HG02885 (cell line): ENCODE measurements around the gene ARHGEF4.
"Not testable (repeated sequence)": the region's sequence is repeated elsewhere in the genome, so short reads cannot be mapped to it uniquely, and the experiment has no call there.

Experiments used
- ATAC-seq: cut with Tn5 transposase; IDR thresholded peaks from one replicate; pipeline ENCODE4 v1.9.1; 2021; ENCODE audit warnings: mild to moderate bottlenecking; ENCODE audit not compliant: unreplicated experiment, poor library complexity

ARHGEF4 gene

DNA sequence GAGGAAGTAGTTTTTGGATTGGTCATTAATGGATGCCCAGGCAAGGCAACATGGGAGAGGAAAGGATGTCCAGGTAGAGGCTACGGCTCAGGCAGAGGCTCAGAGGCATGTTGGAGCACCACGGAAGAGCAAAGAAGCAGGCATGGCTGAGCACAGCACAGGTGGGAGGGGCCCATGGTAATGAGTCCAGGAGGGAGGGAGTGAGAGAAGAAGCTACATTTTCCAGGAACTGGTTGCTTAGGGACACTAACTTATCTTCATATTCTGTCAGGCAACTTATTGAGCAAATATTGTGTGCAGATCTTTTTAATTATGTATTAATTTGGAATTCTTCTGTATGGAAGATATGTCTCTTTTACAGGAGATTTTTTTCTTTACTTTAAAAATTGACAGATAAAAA, 42.2 kb downstream of the ARHGEF4 start:
- ATAC-seq = no peak

DNA sequence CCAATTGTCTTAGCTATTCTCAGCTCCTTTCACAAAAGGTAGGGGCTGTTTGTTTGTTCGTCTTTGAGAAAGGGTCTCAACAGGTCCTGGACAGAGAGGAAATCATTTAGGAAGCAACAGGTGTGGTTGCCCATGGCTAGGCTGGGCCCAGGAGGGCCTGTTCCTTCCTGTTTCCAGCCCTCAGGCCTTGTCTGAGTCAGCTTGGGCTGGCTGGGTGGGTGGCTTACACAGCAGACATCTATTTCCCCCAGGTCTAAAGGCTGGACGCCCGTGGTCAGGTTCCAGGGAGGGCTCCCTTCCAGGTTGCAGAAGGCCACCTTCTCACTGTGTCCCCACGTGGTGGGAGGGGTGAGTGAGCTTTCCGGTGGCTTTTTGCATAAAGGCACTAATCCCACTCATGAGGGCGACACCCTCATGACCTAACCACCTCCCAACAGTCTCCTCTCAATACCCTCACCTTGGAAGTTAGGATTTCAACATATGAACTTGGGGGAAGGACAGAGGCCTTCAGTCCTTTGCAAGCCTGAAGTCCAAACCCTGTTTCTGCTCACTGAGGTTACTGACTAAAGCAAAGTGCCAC, 45.5 kb downstream of the ARHGEF4 start:
- no peak for ATAC-seq

DNA sequence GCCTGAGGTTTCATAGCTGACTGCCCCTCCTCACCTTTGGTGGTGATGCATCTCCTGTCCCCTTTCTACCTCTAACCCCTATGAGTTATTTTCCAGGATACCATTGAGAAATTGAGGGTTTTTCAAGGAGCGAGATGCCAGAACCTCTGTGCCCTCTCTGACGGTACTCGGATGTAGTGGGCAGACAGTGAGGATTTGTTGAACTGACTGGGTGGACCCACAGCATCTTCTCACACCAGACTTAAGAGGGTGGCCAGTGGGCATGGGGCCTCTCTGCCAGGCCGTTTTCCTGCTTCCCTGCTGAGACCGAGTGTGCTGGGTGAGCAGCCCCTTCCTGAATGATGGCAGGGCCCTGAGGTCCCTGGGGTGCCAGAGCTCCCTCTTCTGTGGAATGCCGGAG, 46.3 kb downstream of the ARHGEF4 start:
- no peak for ATAC-seq

DNA sequence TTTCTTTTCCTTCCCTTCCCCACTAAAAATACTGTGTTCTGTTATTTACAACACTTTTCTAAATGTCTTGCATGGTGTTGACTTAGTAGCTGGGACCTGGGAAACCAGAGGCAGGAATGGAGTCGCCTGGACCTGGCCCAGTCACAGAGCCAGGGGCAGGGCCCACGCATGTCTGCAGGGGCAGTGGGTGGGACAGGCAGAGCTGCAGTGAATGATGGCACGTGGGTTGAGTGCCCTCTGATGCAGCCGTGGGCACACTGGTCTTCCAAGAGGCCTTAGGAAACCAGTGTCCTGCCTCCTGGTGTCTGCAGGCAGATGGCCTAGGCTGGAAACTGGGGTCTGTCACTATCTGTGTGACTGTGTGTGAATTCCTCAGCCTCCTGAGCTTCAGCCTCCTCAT, 46.8 kb downstream of the ARHGEF4 start:
- no peak for ATAC-seq

DNA sequence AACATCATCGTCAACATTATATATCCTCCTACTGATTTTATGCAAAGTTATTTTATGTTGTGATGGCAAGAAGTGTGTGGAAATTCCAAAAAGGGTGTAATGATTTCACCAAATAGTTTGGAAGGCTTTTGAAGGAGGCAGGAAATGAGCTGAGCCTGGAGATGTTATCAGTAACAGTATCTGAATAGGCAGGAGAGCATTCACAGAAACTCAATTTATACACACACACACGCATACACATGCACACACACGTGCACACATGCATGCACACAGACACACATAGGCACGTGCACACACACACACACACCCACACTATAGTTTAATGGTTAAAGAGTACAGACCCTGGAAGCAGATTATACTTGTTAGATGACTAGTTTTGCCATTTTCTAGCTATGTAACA, 47.3 kb downstream of the ARHGEF4 start:
- no peak for ATAC-seq

DNA sequence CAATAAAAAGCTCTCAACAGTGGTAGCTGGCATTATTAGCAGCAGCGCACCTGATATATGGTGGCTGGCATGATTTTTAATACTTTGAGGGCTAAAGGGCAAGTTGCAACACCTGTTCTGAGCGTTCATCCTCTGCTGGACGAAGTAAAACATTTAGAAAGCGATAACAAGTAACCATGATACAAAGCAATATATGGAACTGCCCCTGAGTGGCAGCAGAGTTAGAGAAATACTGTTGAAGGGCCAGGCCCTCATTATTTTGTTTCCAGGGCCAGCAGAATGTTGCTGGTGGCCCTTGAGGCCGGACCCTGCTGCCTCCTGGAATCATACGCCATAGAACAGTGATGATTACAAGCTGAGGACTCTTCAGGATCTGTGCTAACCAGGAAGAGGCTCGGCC, 47.8 kb downstream of the ARHGEF4 start:
- no peak for ATAC-seq

DNA sequence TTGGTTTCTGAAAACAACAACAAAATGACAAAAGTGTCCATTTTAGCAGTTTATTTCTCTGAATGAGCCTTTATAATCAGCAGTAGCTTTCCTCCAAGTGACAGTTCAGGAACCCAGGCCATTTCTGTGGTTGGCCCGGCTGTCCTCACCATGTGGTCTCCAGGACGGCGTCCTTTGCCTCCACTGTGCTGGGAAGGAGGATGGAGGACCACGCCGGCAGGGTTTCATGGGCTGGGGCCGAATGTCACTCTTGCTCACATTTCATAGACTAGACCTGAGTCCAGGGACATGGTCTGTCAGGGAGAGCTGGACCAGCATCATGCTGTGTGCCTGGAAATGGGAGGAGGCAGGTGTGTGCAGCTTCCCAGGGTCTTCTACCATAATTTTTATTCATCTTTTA, 50.9 kb downstream of the ARHGEF4 start:
- ATAC-seq = no peak

DNA sequence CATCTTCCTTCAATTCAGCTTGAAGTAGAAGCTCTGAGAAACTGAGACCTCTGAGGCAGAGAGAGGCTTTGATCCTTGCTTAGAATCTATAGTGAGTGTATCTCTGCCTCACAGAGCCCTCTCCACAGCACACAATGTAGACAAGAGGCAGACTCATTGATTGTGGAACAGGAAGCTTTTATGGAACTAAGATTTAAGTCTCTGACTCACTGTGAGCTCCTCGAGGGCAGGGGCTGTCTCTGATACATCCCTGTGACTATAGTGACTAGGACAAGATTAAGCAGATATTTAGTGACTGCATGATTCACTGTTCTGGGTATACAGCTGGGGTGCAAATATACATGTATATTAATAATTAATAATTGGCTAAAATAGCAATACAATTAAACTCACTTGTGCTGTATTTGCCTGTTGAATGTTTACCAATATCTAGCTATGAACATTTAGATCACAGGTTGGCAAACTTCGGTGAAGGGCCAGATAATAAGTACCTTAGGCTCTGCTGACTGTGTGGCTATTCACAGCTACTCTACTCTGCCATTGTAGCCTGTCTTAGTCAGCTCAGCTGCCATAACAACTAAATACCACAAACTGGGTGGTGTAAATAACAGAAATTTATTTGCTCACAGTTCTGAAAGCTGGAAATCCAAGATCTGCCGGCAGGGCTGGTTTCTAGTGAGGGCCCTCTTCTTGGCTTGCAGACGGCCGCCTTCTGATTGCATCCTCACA, 54.4 kb downstream of the ARHGEF4 start:
- ATAC-seq = no peak

DNA sequence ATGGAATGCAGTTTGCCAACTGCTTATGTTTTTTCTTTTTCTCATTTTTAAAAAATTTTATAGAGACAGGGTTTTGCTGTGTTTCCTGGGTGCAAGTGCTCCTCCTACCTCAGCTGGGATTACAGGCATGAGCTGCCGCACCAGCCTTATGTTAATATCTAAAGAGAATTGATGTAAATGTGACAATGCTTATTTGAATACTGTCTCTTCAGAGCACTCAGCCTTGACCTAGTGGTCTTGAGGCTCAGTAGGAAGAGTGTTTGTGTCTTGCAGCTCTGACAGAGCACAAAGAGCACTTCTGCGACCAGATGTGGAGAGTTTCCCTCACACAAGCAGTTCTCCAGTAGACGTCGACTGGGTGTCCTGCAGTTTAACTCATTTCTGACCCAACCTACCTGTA, 55.3 kb downstream of the ARHGEF4 start:
- ATAC-seq = no peak

DNA sequence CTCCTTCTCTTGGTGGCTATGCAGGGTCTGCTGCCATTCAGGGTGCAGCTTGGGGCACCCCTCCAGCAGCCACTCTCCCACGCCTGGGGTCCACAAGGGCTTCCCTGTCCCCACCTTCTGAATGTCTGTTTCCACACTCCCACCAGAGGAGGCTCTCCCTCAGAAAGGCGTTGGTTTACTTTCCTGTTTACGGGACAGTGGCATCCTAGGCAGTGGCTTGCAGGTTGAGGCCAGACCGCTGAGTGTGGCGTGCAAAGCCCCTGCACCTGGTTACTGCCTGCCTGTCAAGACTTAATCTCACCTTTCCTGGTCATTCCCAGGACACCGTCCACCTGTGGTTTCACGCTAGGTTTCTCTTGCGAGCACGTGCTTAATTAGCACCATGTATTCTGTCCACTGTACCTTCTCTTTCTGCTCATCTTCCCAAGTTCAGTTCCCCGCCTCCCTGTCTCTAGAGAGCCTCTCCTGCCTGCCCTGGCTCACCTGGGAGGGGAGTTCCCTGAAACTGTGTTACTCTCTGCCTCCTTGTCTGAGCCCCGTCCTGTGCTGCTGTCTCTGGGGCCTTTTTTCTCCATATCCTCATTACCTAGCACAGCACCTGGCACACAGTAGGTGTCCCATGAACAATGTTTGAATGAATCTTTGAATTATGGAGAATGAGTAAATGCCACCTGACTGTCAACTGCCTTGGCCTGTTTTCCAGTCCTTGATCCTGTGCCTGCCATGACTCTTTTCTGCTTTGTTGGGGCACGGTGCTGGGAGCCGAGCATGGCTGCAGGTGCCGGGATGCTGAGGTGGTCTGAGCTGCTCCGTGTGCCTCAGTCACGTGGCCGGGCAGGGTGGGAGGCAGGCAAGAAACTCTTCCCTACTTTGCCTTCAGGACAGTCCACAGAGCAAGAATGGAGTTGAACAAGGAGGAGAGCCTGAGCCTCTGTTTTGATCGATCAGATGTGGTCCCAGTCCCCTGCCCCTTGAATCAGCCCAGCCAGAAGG, 56.4 kb downstream of the ARHGEF4 start:
- ATAC-seq = no peak

DNA sequence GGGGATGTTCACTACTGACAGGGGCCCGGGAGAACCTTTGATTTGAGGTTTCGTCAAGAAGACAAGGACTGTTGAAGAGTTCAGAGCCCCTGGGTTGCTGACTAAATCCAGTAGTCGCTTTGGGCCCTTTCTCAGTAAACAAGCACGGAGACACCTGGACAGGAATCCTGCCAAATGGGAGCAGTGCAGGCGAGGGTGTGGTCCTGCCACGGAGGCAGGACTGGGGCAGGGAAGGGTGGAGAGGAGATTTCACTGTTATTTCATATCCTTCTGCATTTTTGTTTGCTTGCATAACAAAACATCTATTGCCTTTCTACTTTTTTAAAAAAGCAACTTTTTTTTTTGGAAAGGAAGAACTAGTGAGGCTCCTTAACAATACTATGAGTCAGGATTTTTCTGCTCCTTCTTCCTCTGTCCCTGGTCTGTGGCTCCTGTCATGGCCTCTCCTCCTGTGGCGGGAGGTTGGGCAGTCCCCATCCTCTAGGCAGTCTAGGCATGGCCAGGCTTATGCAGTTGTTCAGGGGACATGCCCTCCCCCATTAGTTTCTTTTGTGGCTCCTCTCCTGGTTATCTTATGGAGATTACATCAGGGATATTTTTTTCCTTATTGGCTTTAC, 57.7 kb downstream of the ARHGEF4 start:
- no peak for ATAC-seq

DNA sequence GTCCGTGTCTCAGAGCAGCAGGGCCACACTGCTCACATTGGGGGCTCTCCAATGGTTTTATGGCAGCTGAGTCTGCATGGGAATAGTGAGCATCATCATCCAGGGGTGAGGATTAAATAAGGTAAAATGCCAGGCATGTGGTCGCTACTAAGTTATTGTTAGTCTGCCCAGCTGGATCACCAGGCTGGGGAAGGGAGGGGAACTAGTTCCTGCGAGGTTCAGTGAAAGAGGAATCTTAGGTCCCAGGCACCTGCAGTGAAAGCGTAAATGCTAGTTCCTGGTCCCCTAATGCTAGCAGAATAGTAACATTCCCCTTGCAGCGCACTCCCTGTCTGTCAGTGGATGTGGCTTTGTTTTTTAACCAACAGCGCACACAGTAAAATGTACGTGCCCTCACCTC, 60.1 kb downstream of the ARHGEF4 start:
- ATAC-seq = no peak

DNA sequence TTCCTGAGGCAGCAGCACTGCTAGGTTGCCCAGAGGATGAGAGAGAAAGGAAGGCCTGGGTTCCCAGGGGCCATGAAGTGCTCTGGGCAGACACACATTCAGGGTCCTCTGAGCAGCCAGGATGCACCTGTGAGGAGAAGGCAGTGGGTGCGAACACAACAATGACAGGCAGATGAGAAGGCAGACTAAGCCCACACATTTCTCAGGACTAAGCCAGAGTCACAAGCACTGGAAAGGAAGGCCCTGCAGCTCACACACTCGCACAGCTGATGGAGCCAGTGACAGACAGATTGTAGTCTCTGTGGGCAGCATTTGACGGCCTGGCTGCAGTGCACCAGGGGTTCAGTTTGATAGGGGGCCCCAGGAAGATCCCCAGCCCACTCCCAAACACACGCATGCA, 61.8 kb downstream of the ARHGEF4 start:
- ATAC-seq = no peak

DNA sequence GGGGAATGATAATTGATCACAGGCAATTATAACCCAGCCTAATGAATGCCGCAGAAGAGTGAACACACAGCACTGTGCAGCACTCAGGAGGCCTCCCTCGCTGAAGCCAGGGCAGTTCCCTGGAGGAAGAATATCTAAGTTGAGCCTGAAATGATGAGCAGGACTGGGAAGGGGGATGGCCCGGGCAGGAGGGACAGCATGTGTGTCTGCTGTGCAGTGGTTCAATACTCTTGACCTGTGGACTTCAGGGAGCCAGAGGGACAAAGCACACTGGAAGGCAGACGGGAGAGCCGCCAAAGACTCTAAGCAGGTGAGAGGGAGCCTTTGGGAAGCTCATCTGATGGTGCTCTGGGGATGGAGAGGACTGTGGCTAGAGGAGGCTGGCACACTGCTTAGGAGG, 62.6 kb downstream of the ARHGEF4 start:
- no peak for ATAC-seq

DNA sequence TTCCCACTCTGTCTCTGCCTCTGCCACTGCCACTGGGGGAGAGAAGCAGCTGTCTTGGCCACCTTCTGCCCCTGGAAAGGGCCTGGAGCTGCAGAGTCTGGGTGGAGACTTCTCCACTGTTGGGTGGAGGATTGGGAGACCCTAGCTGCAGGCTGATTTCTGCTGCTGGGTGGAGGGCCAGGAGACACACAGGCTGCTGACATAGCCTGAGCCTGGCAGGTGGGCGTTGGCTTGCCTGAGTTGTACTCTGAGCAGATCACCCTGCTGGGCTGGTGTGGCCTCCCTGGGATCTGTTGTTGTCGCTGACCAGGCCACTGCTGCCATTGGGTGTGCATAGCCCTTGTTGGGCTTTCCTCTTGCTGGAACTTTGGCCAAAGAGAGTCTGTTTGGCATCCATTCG, 64.3 kb downstream of the ARHGEF4 start:
- ATAC-seq = no peak

DNA sequence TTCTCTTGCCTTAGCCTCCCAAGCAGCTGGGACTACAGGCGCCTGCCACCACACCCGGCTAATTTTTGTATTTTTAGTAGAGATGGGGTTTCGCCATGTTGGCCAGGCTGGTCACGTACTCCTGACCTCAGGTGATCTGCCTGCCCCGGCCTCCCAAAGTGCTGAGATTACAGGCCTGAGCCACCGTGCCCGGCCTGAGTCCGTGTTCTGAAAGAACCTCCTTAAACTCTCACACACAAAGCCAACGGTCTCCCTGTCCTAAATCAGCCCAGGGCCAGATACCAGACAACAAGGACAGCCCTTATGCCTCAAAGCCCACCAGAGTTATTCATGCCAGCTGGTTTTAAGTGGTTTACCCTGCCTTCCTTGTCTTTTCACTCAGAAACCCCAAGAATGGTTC, 64.9 kb downstream of the ARHGEF4 start:
- not testable (repeated sequence) for ATAC-seq

DNA sequence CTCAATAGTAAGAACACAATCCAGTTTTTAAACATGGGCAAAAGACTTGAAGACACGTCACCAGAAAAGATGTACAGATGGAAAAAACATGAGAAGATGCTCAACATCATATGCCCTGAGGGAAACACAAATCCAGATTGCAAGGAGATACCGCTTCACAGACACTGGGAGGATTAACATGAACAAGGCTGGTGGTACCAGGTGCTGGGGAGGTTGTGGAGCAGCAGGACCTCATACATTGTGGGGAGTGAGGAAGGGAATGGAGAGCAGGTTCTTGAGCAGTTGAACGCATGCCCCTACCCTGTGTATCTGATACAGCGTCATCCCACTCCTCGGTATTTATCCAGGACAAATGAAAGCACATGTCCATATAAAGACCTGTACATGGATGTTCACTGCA, 72.1 kb downstream of the ARHGEF4 start:
- no peak for ATAC-seq

DNA sequence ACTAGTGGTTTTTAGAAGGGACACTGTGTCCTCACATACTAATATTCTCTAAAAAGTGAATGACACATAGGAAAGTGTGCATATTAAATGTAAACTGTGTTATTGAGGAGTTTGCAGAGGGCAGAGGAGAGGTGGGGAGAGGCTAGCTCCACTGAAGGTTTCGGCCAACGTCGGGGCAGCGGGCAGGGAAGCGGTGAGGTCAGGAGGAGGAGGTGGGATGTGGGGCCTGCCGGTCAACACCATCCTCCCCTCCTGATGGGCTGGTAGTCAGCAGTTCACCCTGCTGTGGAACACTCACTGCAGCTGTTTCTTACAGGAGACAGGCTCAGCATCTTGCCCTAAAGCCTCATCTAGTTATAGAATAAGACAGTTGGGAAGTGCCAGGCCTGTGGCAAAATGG, 74.2 kb downstream of the ARHGEF4 start:
- no peak for ATAC-seq

DNA sequence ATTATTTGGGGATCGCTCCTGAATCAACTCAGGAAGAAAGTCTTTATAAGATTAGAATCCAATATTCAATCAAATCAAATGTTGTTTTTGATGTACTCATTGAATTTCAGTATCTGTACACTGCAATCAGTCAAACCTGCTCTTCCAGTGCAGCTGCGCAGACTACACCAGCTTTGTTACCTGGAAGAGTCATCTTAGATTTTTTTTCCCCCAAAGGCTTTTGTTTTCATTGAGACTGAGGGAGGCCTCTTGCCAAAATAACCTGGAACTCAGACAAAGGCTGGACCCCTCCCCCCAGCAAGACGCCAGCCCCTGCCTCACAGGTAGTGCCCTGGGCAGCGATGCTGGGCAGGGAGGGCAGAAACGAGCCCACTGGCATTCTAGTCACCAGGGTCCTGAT, 74.8 kb downstream of the ARHGEF4 start:
- ATAC-seq = no peak

DNA sequence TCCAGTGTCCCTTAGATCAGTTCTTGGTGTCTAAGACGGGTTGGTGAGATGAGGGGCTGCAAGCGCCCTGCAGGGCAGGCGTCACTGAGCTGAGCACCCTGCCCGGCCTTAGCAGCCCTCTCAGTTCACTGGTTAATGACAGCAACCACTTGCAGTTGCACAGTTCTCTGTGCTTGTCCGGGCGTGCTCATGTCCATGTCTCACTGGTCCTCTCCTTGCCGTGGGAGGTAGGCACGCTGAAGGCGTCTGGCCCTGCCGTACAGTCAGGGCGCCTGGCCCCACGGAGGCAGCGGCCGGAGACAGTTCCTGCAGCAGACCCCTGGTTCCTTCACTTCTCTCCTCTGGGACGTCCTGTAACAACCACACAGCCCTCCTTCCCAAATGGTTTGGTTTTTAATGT, 75.3 kb downstream of the ARHGEF4 start:
- ATAC-seq = no peak

DNA sequence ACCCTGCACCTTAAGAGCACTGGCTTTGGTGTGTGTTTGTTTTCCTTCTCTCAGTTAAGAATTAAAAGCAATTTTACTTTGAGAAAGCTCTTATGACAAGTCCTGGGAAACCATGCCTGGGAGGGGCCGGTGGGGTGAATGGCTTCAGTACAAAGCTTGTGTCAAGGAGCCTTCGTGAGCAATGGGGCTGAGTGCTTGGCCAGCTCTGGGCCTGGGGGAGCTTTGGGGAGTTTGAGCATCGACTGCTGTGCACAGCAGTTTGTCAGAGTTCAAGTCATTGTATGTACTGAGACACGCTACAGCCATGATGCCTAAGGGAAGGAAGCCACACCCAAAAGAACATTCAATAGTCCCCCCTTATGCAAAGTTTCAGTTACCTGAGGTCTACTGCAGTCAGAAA, 75.8 kb downstream of the ARHGEF4 start:
- ATAC-seq = no peak
